Retina (tissue), 1 donor: ENCODE results near the gene ACOT12.
"Not testable (repeated sequence)": the region's sequence is repeated elsewhere in the genome, so short reads cannot be mapped to it uniquely, and the experiment has no call there.

ENCODE experiments used
- DNase-seq: peaks from one replicate; pipeline ENCODE4 v3.0.0-alpha.2; 2016

ACOT12 gene

GRCh38 chr5:81336556-81336955, 57.4 kb downstream of the ACOT12 start:
- no peak for DNase-seq

GRCh38 chr5:81335946-81336345, 58.0 kb downstream of the ACOT12 start:
- DNase-seq: no peak

GRCh38 chr5:81334304-81335061, 59.5 kb downstream of the ACOT12 start:
- no peak for DNase-seq

GRCh38 chr5:81326554-81326953, 67.4 kb downstream of the ACOT12 start:
- DNase-seq: no peak

GRCh38 chr5:81317536-81317935, 76.4 kb downstream of the ACOT12 start:
- no peak for DNase-seq

GRCh38 chr5:81316571-81316970, 77.4 kb downstream of the ACOT12 start:
- no peak for DNase-seq

- DNase-seq: no peak
Observed at GRCh38 chr5:81315830-81316229, 78.1 kb downstream of the ACOT12 start.

GRCh38 chr5:81315336-81315735, 78.6 kb downstream of the ACOT12 start:
- DNase-seq: no peak

- DNase-seq: no peak
Observed at GRCh38 chr5:81314581-81314980, 79.4 kb downstream of the ACOT12 start.

- DNase-seq: no peak
Observed at GRCh38 chr5:81313686-81314085, 80.2 kb downstream of the ACOT12 start.

- no peak for DNase-seq
Observed at GRCh38 chr5:81313278-81313677, 80.7 kb downstream of the ACOT12 start.

- no peak for DNase-seq
Observed at GRCh38 chr5:81310402-81311063, 83.4 kb downstream of the ACOT12 start.

- no peak for DNase-seq
Observed at GRCh38 chr5:81308836-81309235, 85.1 kb downstream of the ACOT12 start.

- DNase-seq: no peak
Observed at GRCh38 chr5:81305785-81306184, 88.1 kb downstream of the ACOT12 start.

GRCh38 chr5:81303563-81303962, 90.4 kb downstream of the ACOT12 start:
- DNase-seq: no peak

- no peak for DNase-seq
Observed at GRCh38 chr5:81302596-81302995, 91.3 kb downstream of the ACOT12 start.

- peak; percentile 97 for DNase-seq
Observed at GRCh38 chr5:81301271-81302015, 92.5 kb downstream of the ACOT12 start, which contains the start of gene ZCCHC9. ZCCHC9 (plus strand) TSS chr5:81301587; CDS start chr5:81304758, 3,171 bp downstream.

GRCh38 chr5:81300921-81301270, 93.0 kb downstream of the ACOT12 start:
- DNase-seq: no peak

GRCh38 chr5:81297531-81297930, 96.4 kb downstream of the ACOT12 start:
- DNase-seq: no peak

- DNase-seq: not testable (repeated sequence)
Observed at GRCh38 chr5:81294021-81294420, 99.9 kb downstream of the ACOT12 start.

- no peak for DNase-seq
Observed at GRCh38 chr5:81292130-81292529, 101.8 kb downstream of the ACOT12 start.

GRCh38 chr5:81290146-81290545, 103.8 kb downstream of the ACOT12 start:
- DNase-seq: no peak

GRCh38 chr5:81288021-81288433, 105.9 kb downstream of the ACOT12 start:
- no peak for DNase-seq
